HepG2 (cell line): Measurements from ENCODE around the gene STEAP2. TPM values are rescaled to one million over a fixed set of nuclear protein-coding genes. Genes with fewer than 3 reads are reported as not detected.

Source experiments
- CBX2 ChIP-seq, 2 experiments: fragments of 200-600 bp in 1 of 2; sonication (generic); formaldehyde crosslinking in 1 of 2; IDR thresholded peaks; 2 replicates each; pipeline versions ENCODE4 v1.7.0 to v1.8.1; 2018 to 2022; ENCODE audit warnings: low read depth in 2 of 2, low read length in 1 of 2, mild to moderate bottlenecking in 1 of 2, missing genetic modification reagents in 1 of 2
- E2F2 ChIP-seq: sonication (generic); formaldehyde crosslinking; IDR thresholded peaks from 2 replicates; pipeline ENCODE4 v1.4.0; 2020; ENCODE audit warnings: missing genetic modification reagents, borderline replicate concordance
- FOXC1 ChIP-seq: sonication (generic); formaldehyde crosslinking; IDR thresholded peaks from 2 replicates; pipeline ENCODE4 v1.8.0; 2022; ENCODE audit warnings: mild to moderate bottlenecking, missing genetic modification reagents, borderline replicate concordance
- KDM4B ChIP-seq: sonication (generic); formaldehyde crosslinking; IDR thresholded peaks from 2 replicates; pipeline ENCODE4 v1.4.0; 2020; ENCODE audit warnings: missing genetic modification reagents
- PREB ChIP-seq: sonication (generic); formaldehyde crosslinking; IDR thresholded peaks from 2 replicates; pipeline ENCODE4 v1.4.0; 2020; ENCODE audit warnings: missing genetic modification reagents
- PRMT3 ChIP-seq: sonication (generic); formaldehyde crosslinking; IDR thresholded peaks from 2 replicates; pipeline ENCODE4 v1.8.1; 2022; ENCODE audit warnings: low read depth, mild to moderate bottlenecking, moderate library complexity, missing genetic modification reagents, borderline replicate concordance
- RORA ChIP-seq: sonication (generic); formaldehyde crosslinking; IDR thresholded peaks from 2 replicates; pipeline ENCODE4 v1.5.0; 2020; ENCODE audit warnings: mild to moderate bottlenecking, missing genetic modification reagents, moderate library complexity
- TEAD2 ChIP-seq: sonication (generic); formaldehyde crosslinking; IDR thresholded peaks from 2 replicates; pipeline ENCODE4 v1.9.0; 2021; ENCODE audit warnings: missing genetic modification reagents
- ZHX2 ChIP-seq, 2 experiments: sonication (generic) in 1 of 2; formaldehyde crosslinking in 1 of 2; IDR thresholded peaks; 2 replicates each; pipeline versions ENCODE4 v1.6.1 to v1.9.0; 2014 to 2022; ENCODE audit warnings: antibody characterized with exemption in 1 of 2, borderline replicate concordance in 1 of 2, inconsistent platforms in 1 of 2, low read depth in 1 of 2, missing genetic modification reagents in 1 of 2
- ZNF580 ChIP-seq: IDR thresholded peaks from 2 replicates; pipeline ENCODE4 v1.6.1; 2016; ENCODE audit warnings: low read depth, borderline replicate concordance
- ZNF597 ChIP-seq: sonication (generic); formaldehyde crosslinking; IDR thresholded peaks from 2 replicates; pipeline ENCODE4 v1.5.0; 2020; ENCODE audit warnings: missing genetic modification reagents
- ZNF616 ChIP-seq: sonication (generic); formaldehyde crosslinking; IDR thresholded peaks from 2 replicates; pipeline ENCODE4 v1.5.0; 2020; ENCODE audit warnings: low read depth, mild to moderate bottlenecking, missing genetic modification reagents
- ZNF768 ChIP-seq: sonication (generic); formaldehyde crosslinking; IDR thresholded peaks from 2 replicates; pipeline ENCODE4 v1.4.0; 2020; ENCODE audit warnings: missing genetic modification reagents
- ZNF775 ChIP-seq: sonication (generic); formaldehyde crosslinking; IDR thresholded peaks from 2 replicates; pipeline ENCODE4 v1.4.0; 2020; ENCODE audit warnings: missing genetic modification reagents, mild to moderate bottlenecking, moderate library complexity, borderline replicate concordance
- ZUFSP ChIP-seq: sonication (generic); formaldehyde crosslinking; IDR thresholded peaks from 2 replicates; pipeline ENCODE4 v1.9.0; 2021; ENCODE audit warnings: missing genetic modification reagents, mild to moderate bottlenecking, borderline replicate concordance
- polyA plus RNA-seq, 8 experiments: library from polyadenylated mRNA; depleted of rRNA in 3 of 8; stranded (reverse) in 7 of 8; unstranded in 1 of 8; fragments of >200 nt; fragmentation: Illumina TruSeq in 4 of 8; extraction: Trizol in 4 of 8; gene quantifications; 2 replicates each; pipeline versions ENCODE4 v1.2.1 to v1.2.3, GENCODE V29; 2011 to 2016; ENCODE audit warnings: low read depth in 4 of 8, missing spikeins in 1 of 8, mixed read lengths in 1 of 8; ENCODE audit not compliant: insufficient read depth in 1 of 8
- total RNA-seq, 5 experiments: library from RNA; depleted of rRNA; stranded (reverse); fragments of >200 nt; fragmentation: Illumina TruSeq; extraction: Trizol; gene quantifications; 2 replicates each; pipeline ENCODE4 v1.2.3, GENCODE V29; 2016; ENCODE audit warnings: low read depth in 1 of 5

STEAP2 gene
- total and polyA plus RNA-seq, 2 of the 13 experiments (the other 11 are each of a cell fraction or from before 2014, with no cell fraction given): 4.3 to 4.4 TPM

- TF ChIP-seq ZNF768 (CRISPR knock-in tag): peak; percentile 75; the same call in 1 of the 2 replicates
- no peak for TF ChIP-seq RORA (CRISPR knock-in tag)
- no peak for TF ChIP-seq PREB (CRISPR knock-in tag)
- peak; percentile 30; the same call in 1 of the 2 replicates for TF ChIP-seq PRMT3
- TF ChIP-seq ZNF775 (CRISPR knock-in tag): 0 out of 2 replicates have a peak, but pooled peaks have one; percentile 29
- 0 out of 2 replicates have a peak, but pooled peaks have one; percentile 38 for TF ChIP-seq E2F2 (CRISPR knock-in tag)
- peak; percentile 83 for TF ChIP-seq FOXC1 (CRISPR knock-in tag)
- no peak for TF ChIP-seq ZNF616 (CRISPR knock-in tag)
- TF ChIP-seq ZUFSP (CRISPR knock-in tag): no peak
- 0 out of 2 replicates have a peak, but pooled peaks have one; percentile 32 for TF ChIP-seq ZHX2 (IDR thresholded peaks at IDR 0.05; ENCODE audit: low read depth)
- no peak for TF ChIP-seq ZHX2 (CRISPR knock-in tag; IDR thresholded peaks at IDR 0.05; ENCODE audit: borderline replicate concordance)
- no peak for TF ChIP-seq CBX2 (IDR thresholded peaks at IDR 0.05; ENCODE audit: low read depth, low read length)
- peak; percentile 90; the same call in 1 of the 2 replicates for TF ChIP-seq CBX2 (CRISPR knock-in tag; IDR thresholded peaks at IDR 0.05; ENCODE audit: low read depth)
- 0 out of 2 replicates have a peak, but pooled peaks have one; percentile 21 for TF ChIP-seq ZNF580 (CRISPR knock-in tag)
- no peak for TF ChIP-seq KDM4B (CRISPR knock-in tag)
- no peak for TF ChIP-seq TEAD2
- no peak for TF ChIP-seq ZNF597 (CRISPR knock-in tag)
These were observed at the start of gene STEAP2 (continued) for GRCh38 chr7:90211391-90212148.
